ENCODE results near the gene RGS6.

Gene RGS6

GRCh38 chr14:72444701-72445100 lies 512.5 kb downstream of the RGS6 start:
- 82% methylated on average over 5 of the region's 6 CpGs for WGBS (ENCODE audit: insufficient coverage)
- no peaks in the 10 kb centered on the region for H3K36me3 ChIP-seq (ENCODE audit: control insufficient read depth in 4 of 4, insufficient read depth in 4 of 4, low read length in 3 of 4)
- peaks cover 5 to 49% (median 42%) of the 10 kb centered on the region in 4 experiments for H3K4me1 ChIP-seq (ENCODE audit: control extremely low read depth in 1 of 4, control insufficient read depth in 4 of 4, insufficient read depth in 4 of 4, low read length in 3 of 4)
- peaks cover 0 to 5% (median 0%) of the 10 kb centered on the region in 5 experiments for H3K27me3 ChIP-seq (replicated peaks in 2 of 5; ENCODE audit: control insufficient read depth in 4 of 5, insufficient read depth in 5 of 5, low read length in 4 of 5)
- no peak overlapping the region for H3K27ac ChIP-seq (ENCODE audit: insufficient read depth in 1 of 2, low read depth in 1 of 2, low read length in 2 of 2, poor library complexity in 1 of 2, severe bottlenecking in 2 of 2)
- CTCF ChIA-PET, result interaction anchor here (1.2 to 1.4 kb wide), 2 partner anchors 25 to 78 kb away, joined by 3 read pairs; no protein-coding TSS in a partner anchor
- H3K4me3 ChIP-seq (ENCODE audit: control insufficient read depth in 1 of 7, extremely low read depth in 1 of 7, insufficient read depth in 4 of 7, low read depth in 2 of 7, low read length in 6 of 7), result peak overlapping the region in 1 of 7 experiments; percentile 45
- H3K9me3 ChIP-seq (ENCODE audit: control extremely low read depth in 1 of 5, control insufficient read depth in 4 of 5, insufficient read depth in 2 of 5, low read depth in 1 of 5, low read length in 4 of 5), result no peaks in the 10 kb centered on the region
- peak in 2 of 3 donors; percentile 35 for DNase-seq
- POLR2A ChIA-PET, result no interaction called here

- no peak overlapping the region for H3K4me3 ChIP-seq (ENCODE audit: control insufficient read depth in 1 of 7, extremely low read depth in 1 of 7, insufficient read depth in 4 of 7, low read depth in 2 of 7, low read length in 6 of 7)
- no peak overlapping the region for H3K27ac ChIP-seq (ENCODE audit: insufficient read depth in 1 of 2, low read depth in 1 of 2, low read length in 2 of 2, poor library complexity in 1 of 2, severe bottlenecking in 2 of 2)
- no peak for DNase-seq
- ChIA-PET CTCF (interaction anchor here (1.5 to 2.1 kb wide), 2 partner anchors 26 to 422 kb away, joined by 3 to 4 read pairs; no protein-coding TSS in a partner anchor), POLR2A (no interaction called here)
- H3K4me1 ChIP-seq (ENCODE audit: control extremely low read depth in 1 of 4, control insufficient read depth in 4 of 4, insufficient read depth in 4 of 4, low read length in 3 of 4), result peaks cover 8 to 44% (median 41%) of the 10 kb centered on the region in 4 experiments
- H3K36me3 ChIP-seq (ENCODE audit: control insufficient read depth in 4 of 4, insufficient read depth in 4 of 4, low read length in 3 of 4), result no peaks in the 10 kb centered on the region
- WGBS (ENCODE audit: insufficient coverage), result no CpG with 5 or more reads among the region's 2 CpGs
- H3K27me3 ChIP-seq (replicated peaks in 2 of 5; ENCODE audit: control insufficient read depth in 4 of 5, insufficient read depth in 5 of 5, low read length in 4 of 5), result peaks cover 0 to 3% (median 0%) of the 10 kb centered on the region in 5 experiments
- no peaks in the 10 kb centered on the region for H3K9me3 ChIP-seq (ENCODE audit: control extremely low read depth in 1 of 5, control insufficient read depth in 4 of 5, insufficient read depth in 2 of 5, low read depth in 1 of 5, low read length in 4 of 5)
These were observed 516.0 kb downstream of the RGS6 start for GRCh38 chr14:72448212-72448611.

- Histone ChIP-seq H3K9me3 (ENCODE audit: control extremely low read depth in 1 of 5, control insufficient read depth in 4 of 5, insufficient read depth in 2 of 5, low read depth in 1 of 5, low read length in 4 of 5) (no peaks in the 10 kb centered on the region), H3K27me3 (replicated peaks in 2 of 5; ENCODE audit: control insufficient read depth in 4 of 5, insufficient read depth in 5 of 5, low read length in 4 of 5) (peaks cover 0 to 3% (median 0%) of the 10 kb centered on the region in 5 experiments), H3K27ac (ENCODE audit: insufficient read depth in 1 of 2, low read depth in 1 of 2, low read length in 2 of 2, poor library complexity in 1 of 2, severe bottlenecking in 2 of 2) (no peak overlapping the region), H3K36me3 (ENCODE audit: control insufficient read depth in 4 of 4, insufficient read depth in 4 of 4, low read length in 3 of 4) (no peaks in the 10 kb centered on the region), H3K4me3 (ENCODE audit: control insufficient read depth in 1 of 7, extremely low read depth in 1 of 7, insufficient read depth in 4 of 7, low read depth in 2 of 7, low read length in 6 of 7) (peak overlapping the region in 1 of 7 experiments; percentile 5), H3K4me1 (ENCODE audit: control extremely low read depth in 1 of 4, control insufficient read depth in 4 of 4, insufficient read depth in 4 of 4, low read length in 3 of 4) (peaks cover 8 to 26% (median 22%) of the 10 kb centered on the region in 4 experiments)
- 38% methylated on average over 4 of the region's 7 CpGs for WGBS (ENCODE audit: insufficient coverage)
- DNase-seq, result peak in 1 of 3 donors; percentile 33
- ChIA-PET CTCF (no interaction called here), POLR2A (no interaction called here)
These were observed 518.3 kb downstream of the RGS6 start for GRCh38 chr14:72450473-72451044.

- H3K27ac ChIP-seq (ENCODE audit: insufficient read depth in 1 of 2, low read depth in 1 of 2, low read length in 2 of 2, poor library complexity in 1 of 2, severe bottlenecking in 2 of 2), result no peak overlapping the region
- WGBS (ENCODE audit: insufficient coverage), result 8% methylated on average over 15 of the region's 17 CpGs
- peak overlapping the region in 3 of 7 experiments; percentile 5 to 57 (median 17) for H3K4me3 ChIP-seq (ENCODE audit: control insufficient read depth in 1 of 7, extremely low read depth in 1 of 7, insufficient read depth in 4 of 7, low read depth in 2 of 7, low read length in 6 of 7)
- H3K9me3 ChIP-seq (ENCODE audit: control extremely low read depth in 1 of 5, control insufficient read depth in 4 of 5, insufficient read depth in 2 of 5, low read depth in 1 of 5, low read length in 4 of 5), result no peaks in the 10 kb centered on the region
- H3K27me3 ChIP-seq (replicated peaks in 2 of 5; ENCODE audit: control insufficient read depth in 4 of 5, insufficient read depth in 5 of 5, low read length in 4 of 5), result peaks cover 0 to 4% (median 0%) of the 10 kb centered on the region in 5 experiments
- ChIA-PET CTCF (no interaction called here), POLR2A (no interaction called here)
- peak; percentile 47 to 89 (median 84) for DNase-seq
- no peaks in the 10 kb centered on the region for H3K36me3 ChIP-seq (ENCODE audit: control insufficient read depth in 4 of 4, insufficient read depth in 4 of 4, low read length in 3 of 4)
- peaks cover 8 to 26% (median 22%) of the 10 kb centered on the region in 4 experiments for H3K4me1 ChIP-seq (ENCODE audit: control extremely low read depth in 1 of 4, control insufficient read depth in 4 of 4, insufficient read depth in 4 of 4, low read length in 3 of 4)
These were observed 519.1 kb downstream of the RGS6 start for GRCh38 chr14:72451054-72451972.

GRCh38 chr14:72452774-72453173 lies 520.5 kb downstream of the RGS6 start:
- Histone ChIP-seq H3K36me3 (ENCODE audit: control insufficient read depth in 4 of 4, insufficient read depth in 4 of 4, low read length in 3 of 4) (no peaks in the 10 kb centered on the region), H3K4me3 (ENCODE audit: control insufficient read depth in 1 of 7, extremely low read depth in 1 of 7, insufficient read depth in 4 of 7, low read depth in 2 of 7, low read length in 6 of 7) (no peak overlapping the region), H3K4me1 (ENCODE audit: control extremely low read depth in 1 of 4, control insufficient read depth in 4 of 4, insufficient read depth in 4 of 4, low read length in 3 of 4) (peaks cover 8 to 26% (median 22%) of the 10 kb centered on the region in 4 experiments), H3K27me3 (replicated peaks in 2 of 5; ENCODE audit: control insufficient read depth in 4 of 5, insufficient read depth in 5 of 5, low read length in 4 of 5) (peaks cover 0 to 4% (median 0%) of the 10 kb centered on the region in 5 experiments), H3K27ac (ENCODE audit: insufficient read depth in 1 of 2, low read depth in 1 of 2, low read length in 2 of 2, poor library complexity in 1 of 2, severe bottlenecking in 2 of 2) (no peak overlapping the region), H3K9me3 (ENCODE audit: control extremely low read depth in 1 of 5, control insufficient read depth in 4 of 5, insufficient read depth in 2 of 5, low read depth in 1 of 5, low read length in 4 of 5) (no peaks in the 10 kb centered on the region)
- POLR2A ChIA-PET, result no interaction called here
- DNase-seq, result no peak
- 95% methylated on average over 5 of the region's 5 CpGs for WGBS (ENCODE audit: insufficient coverage)
- CTCF ChIA-PET, result interaction anchor here (1.1 kb wide), 1 partner anchor 21 kb away, joined by 3 read pairs; no protein-coding TSS in a partner anchor

- no peak overlapping the region for H3K4me3 ChIP-seq (ENCODE audit: control insufficient read depth in 1 of 7, extremely low read depth in 1 of 7, insufficient read depth in 4 of 7, low read depth in 2 of 7, low read length in 6 of 7)
- no peak for DNase-seq
- H3K27ac ChIP-seq (ENCODE audit: insufficient read depth in 1 of 2, low read depth in 1 of 2, low read length in 2 of 2, poor library complexity in 1 of 2, severe bottlenecking in 2 of 2), result no peak overlapping the region
- POLR2A ChIA-PET, result no interaction called here
- H3K4me1 ChIP-seq (ENCODE audit: control extremely low read depth in 1 of 4, control insufficient read depth in 4 of 4, insufficient read depth in 4 of 4, low read length in 3 of 4), result peaks cover 8 to 26% (median 22%) of the 10 kb centered on the region in 4 experiments
- H3K36me3 ChIP-seq (ENCODE audit: control insufficient read depth in 4 of 4, insufficient read depth in 4 of 4, low read length in 3 of 4), result no peaks in the 10 kb centered on the region
- CTCF ChIA-PET, result interaction anchor here (1.0 to 1.3 kb wide), 2 partner anchors 18 to 451 kb away, joined by 3 to 4 read pairs; no protein-coding TSS in a partner anchor
- 100% methylated on average over 1 of the region's 3 CpGs for WGBS (ENCODE audit: insufficient coverage)
- H3K9me3 ChIP-seq (ENCODE audit: control extremely low read depth in 1 of 5, control insufficient read depth in 4 of 5, insufficient read depth in 2 of 5, low read depth in 1 of 5, low read length in 4 of 5), result no peaks in the 10 kb centered on the region
- peaks cover 0 to 3% (median 0%) of the 10 kb centered on the region in 5 experiments for H3K27me3 ChIP-seq (replicated peaks in 2 of 5; ENCODE audit: control insufficient read depth in 4 of 5, insufficient read depth in 5 of 5, low read length in 4 of 5)
These were observed 522.3 kb downstream of the RGS6 start for GRCh38 chr14:72454388-72455160.
